Measurements from ENCODE around the gene COL24A1.
"Not testable (repeated sequence)": the region's sequence is repeated elsewhere in the genome, so short reads cannot be mapped to it uniquely, and the experiment has no call there.

COL24A1 gene

GRCh38 chr1:85984636-85985035 lies 171.9 kb downstream of the COL24A1 start:
- no peak for DNase-seq (ENCODE audit: low read depth)

GRCh38 chr1:85983316-85983715 lies 173.3 kb downstream of the COL24A1 start:
- no peak for DNase-seq (ENCODE audit: low read depth)

GRCh38 chr1:85976516-85977205 lies 179.9 kb downstream of the COL24A1 start:
- DNase-seq (ENCODE audit: low read depth) = no peak

DNA sequence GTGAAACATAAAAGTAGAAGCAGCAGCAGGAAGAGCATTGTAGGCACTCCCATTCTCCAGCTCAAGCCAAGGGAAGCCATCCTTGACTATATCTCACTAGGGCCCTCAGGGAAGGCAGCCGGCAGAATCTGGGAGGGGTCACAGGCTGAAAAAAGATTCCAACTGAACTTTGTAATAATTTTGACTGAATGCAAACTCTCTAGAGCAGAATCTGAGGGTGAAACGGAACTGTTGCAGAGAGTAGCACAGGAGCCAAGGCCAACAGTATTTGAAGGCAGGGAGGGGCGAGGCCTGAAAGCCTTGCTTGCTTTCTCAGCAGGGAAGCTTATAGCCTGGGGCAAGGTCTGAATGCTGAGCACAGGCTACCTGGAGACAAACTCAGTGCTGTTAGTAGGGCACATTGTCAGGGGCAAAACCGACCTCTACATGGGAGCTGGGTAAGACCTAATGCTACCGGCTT lies 180.6 kb downstream of the COL24A1 start:
- DNase-seq (ENCODE audit: low read depth) = no peak

DNA sequence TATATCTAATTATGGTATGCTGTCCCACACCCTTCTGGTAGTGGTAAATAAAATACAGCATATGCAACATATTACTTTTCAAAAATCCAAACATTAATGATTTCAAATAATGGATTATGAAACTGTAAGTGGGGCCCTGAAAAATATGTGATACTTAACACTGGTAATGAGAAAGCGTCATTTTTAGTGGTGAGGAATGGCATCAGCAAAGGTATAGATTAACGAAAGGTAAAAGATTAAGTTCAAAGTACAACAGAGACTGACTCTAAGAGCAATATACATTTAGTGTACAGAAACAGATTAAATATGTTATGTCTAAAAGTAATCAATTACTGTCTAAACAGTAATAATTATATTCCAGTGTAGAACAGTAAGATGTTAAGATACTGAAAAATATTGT lies 194.1 kb downstream of the COL24A1 start:
- no peak for DNase-seq (ENCODE audit: low read depth)

GRCh38 chr1:85957760-85958159 lies 198.8 kb downstream of the COL24A1 start:
- DNase-seq (ENCODE audit: low read depth) = no peak

- DNase-seq (ENCODE audit: low read depth) = not testable (repeated sequence)
These were observed 201.4 kb downstream of the COL24A1 start for GRCh38 chr1:85955218-85955617.

DNA sequence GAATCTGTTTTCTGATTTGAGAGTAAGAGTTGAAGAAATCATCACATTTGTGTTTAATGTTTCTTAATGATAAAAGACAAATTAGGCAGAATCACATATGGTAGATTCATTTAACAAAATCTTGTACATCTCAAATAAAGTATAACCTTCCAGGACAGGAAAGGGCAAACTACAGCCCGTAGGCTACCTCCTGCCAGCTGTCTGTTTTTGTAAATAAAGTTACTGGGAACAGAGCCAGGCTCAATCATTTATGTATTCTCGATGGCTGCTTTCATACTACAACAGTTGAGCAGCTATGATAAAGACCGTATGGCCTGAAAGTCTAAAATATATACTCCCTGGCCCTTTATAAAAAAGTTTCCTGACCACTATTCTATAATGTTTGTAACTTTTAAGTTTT lies 204.1 kb downstream of the COL24A1 start:
- no peak for DNase-seq (ENCODE audit: low read depth)

DNA sequence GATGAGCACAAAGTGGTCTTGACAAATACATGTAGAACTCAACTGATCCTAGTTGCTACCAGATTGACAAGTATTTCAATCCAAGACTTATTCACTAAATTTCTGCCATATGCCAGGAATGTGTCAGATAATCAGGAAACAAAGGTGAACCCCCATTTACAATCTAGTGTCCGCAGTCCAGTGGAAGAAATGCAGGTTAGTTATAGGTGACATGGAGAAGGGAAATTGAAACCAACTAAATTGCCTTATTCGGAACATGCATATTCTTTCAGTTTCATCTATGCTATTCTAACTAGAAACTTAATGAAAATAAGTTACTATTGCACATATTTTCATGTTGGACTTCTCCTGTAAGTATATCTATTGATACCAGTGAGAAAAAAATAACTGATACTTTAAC lies 209.4 kb downstream of the COL24A1 start:
- DNase-seq (ENCODE audit: low read depth) = no peak

DNA sequence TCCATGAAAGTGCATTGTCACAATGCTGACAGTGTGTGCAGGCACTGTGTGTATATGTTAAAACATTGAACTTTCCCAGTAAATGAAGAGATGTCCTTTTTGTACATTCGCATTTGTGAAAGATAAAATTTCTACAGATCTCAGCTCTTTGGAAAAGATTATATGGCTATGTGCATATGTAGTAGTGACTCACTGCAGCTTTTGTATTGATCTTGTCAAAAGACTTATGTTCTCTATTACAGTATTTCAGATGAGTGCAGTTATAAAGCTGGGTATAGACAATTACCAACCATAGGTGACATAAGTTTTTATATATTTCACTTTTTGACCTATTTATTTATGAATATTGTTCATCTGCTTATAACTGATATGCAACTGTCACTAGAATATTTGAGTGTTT lies 212.6 kb downstream of the COL24A1 start:
- DNase-seq (ENCODE audit: low read depth) = no peak

- no peak for DNase-seq (ENCODE audit: low read depth)
These were observed 213.0 kb downstream of the COL24A1 start for GRCh38 chr1:85943526-85943925.

DNA sequence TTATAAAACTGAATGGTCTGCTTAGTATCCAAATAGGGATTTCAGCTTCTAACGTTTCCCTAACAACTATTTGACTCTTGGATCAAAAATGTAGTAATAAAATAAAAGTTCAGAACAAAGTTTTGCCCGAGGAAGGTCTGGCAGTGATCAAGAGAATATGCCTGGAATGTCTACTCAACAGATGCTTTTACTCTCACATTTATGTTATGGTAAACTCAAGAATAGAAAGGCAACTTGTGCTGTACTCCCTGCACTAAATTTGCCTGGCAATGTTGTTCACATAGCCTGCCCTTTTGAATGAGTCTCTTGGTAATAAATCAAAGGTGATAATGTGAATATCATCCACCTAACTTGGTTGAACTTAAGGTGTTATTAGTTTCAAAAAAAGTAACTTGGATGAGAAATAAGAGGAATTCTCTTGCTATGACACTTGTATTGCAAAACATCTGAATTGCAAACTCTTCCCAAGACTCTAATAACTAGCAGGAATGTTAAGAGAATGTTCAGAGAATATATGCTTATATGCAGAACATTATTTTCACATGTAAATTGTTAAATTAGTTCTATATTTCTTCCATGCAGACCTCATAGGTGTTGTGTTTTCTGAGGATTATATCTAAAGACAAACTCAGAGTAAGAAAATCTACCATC lies 215.8 kb downstream of the COL24A1 start:
- no peak for DNase-seq (ENCODE audit: low read depth)

GRCh38 chr1:85938829-85939228 lies 217.7 kb downstream of the COL24A1 start:
- no peak for DNase-seq (ENCODE audit: low read depth)

DNA sequence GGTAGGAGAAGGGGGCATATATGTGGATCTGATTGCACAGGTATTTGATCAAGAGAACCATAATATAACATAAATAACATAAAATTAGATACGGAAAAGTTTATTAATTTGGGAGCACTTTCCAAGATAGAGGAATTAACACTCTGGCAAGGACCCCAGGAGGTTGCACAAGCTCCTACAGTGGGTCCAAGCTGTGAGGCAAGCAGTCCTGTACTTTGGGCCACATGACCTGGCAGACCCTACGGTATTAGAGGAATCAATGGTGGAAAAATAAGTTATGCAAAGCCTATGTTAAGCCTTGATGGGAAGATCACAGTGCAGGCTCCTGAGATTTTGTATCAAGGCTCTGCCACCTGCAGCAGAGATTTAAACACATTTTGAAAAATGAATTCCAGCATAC lies 220.1 kb downstream of the COL24A1 start:
- no peak for DNase-seq (ENCODE audit: low read depth)

- no peak for DNase-seq (ENCODE audit: low read depth)
These were observed 220.5 kb downstream of the COL24A1 start for GRCh38 chr1:85936057-85936456.

- DNase-seq (ENCODE audit: low read depth) = no peak
These were observed 221.3 kb downstream of the COL24A1 start for GRCh38 chr1:85935234-85935633.

DNA sequence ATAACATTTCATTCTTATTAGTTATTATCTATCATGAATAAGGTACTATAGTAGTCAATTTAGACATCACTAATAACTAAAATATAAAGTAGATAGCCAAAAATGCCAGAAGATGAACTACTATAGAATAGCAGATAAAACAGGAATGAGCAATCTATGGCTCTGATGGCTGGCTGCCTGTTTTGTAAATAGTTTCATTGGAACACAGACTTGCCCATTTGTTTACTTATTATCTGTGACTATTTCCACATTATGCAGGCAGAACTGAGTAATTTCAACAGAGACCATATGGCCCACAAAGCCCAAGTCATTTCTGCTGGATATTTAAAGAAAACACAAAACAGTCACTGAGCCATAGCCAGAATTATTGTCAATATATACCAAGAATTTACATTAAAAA lies 222.1 kb downstream of the COL24A1 start:
- DNase-seq (ENCODE audit: low read depth) = no peak

- no peak for DNase-seq (ENCODE audit: low read depth)
These were observed 222.6 kb downstream of the COL24A1 start for GRCh38 chr1:85933961-85934360.

- DNase-seq (ENCODE audit: low read depth) = no peak
These were observed 244.8 kb downstream of the COL24A1 start for GRCh38 chr1:85911742-85912141.

DNA sequence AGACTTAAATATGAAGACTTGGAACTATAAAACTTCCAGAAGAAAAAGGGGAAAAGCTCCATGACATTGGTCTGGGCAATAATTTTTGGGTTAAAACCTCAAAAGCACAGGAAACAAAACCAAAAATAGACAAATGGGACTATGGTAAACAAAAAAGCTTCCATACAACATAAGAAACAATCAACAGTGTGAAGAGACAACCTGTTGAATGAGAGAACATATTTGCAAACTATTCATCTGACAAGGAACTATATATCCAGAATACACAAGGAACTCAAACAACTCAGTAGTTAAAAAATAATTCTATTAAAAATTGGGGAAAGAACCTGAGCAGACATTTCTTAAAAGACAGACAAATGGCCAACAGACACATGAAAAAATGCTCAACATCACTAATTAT lies 255.7 kb downstream of the COL24A1 start:
- DNase-seq (ENCODE audit: low read depth) = no peak

DNA sequence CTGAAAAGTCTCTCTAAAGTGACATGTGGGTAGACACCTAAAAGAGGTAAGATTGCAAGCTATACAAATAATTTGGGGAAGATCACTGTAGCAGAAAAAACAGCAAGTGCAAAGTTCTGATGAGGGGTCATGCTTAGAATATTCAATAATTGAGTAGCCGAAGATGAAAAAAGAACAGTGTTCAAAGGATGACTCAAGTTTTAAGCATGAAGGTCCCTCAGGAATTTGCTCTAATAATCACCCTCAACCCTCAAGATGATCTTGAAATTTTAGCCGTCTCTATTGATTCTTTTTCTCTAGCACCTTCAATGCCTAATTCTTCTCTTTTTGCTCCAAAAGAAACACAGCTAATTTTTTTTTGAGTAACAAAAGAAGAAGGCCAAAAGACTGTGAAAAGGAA lies 257.7 kb downstream of the COL24A1 start:
- DNase-seq (ENCODE audit: low read depth) = no peak

- DNase-seq (ENCODE audit: low read depth) = no peak
These were observed 261.9 kb downstream of the COL24A1 start for GRCh38 chr1:85894651-85895050.

GRCh38 chr1:85892366-85892765 lies 264.2 kb downstream of the COL24A1 start:
- DNase-seq (ENCODE audit: low read depth) = no peak

GRCh38 chr1:85889870-85890269 lies 266.7 kb downstream of the COL24A1 start:
- no peak for DNase-seq (ENCODE audit: low read depth)

Data from activated T-cell treated with anti-CD3 and anti-CD28 coated beads for 48 hours (primary cell).